Thoracic aorta (tissue), 2 donors: ENCODE measurements around the gene MDFI. TPM values are rescaled to one million over a fixed set of nuclear protein-coding genes. Genes with fewer than 3 reads are reported as not detected.

ENCODE experiments used
- ATAC-seq: fragments of 150-250 bp; one replicate; pipeline ENCODE4 v1.8.0; 2017; ENCODE audit warnings: low read depth; ENCODE audit not compliant: insufficient number of reproducible peaks, low FRiP score
- DNase-seq: peaks from one replicate; pipeline ENCODE4 v3.0.0-alpha.2; 2020; ENCODE audit warnings: low spot score
- H3K27ac ChIP-seq, 2 donors: fragments of 200-600 bp; sonication (generic); 1 replicate in 1 of 2; 2 replicates in 1 of 2; pipeline ENCODE4 v1.5.1; 2016; ENCODE audit warnings: mild to moderate bottlenecking in 2 of 2, moderate library complexity in 2 of 2
- H3K27me3 ChIP-seq: fragments of 200-600 bp; sonication (generic); replicated peaks from 2 replicates; pipeline ENCODE4 v1.6.0; 2016; ENCODE audit warnings: mild to moderate bottlenecking; ENCODE audit not compliant: insufficient read depth
- H3K36me3 ChIP-seq: fragments of 200-600 bp; sonication (generic); one replicate; pipeline ENCODE4 v1.5.1; 2016
- H3K4me1 ChIP-seq, 2 donors: fragments of 200-600 bp; sonication (generic); 1 replicate in 1 of 2; 2 replicates in 1 of 2; pipeline versions ENCODE4 v1.5.1 to v1.6.0; 2016; ENCODE audit warnings: low read depth in 2 of 2, mild to moderate bottlenecking in 1 of 2; ENCODE audit not compliant: control insufficient read depth in 1 of 2
- H3K4me3 ChIP-seq: fragments of 200-600 bp; sonication (generic); 2 replicates; pipeline ENCODE4 v1.5.1; 2016; ENCODE audit warnings: mild to moderate bottlenecking
- H3K9me3 ChIP-seq: fragments of 200-600 bp; sonication (generic); 2 replicates; pipeline ENCODE4 v1.5.1; 2016
- total RNA-seq, 2 donors: library from RNA; depleted of rRNA; stranded (reverse); fragments of >200 nt; gene quantifications; one replicate each; pipeline versions ENCODE4 v1.1.0 to v1.2.3, GENCODE V29; 2016
- TF ChIP-seq, protein P1 (sequence below): fragments of 200-600 bp; sonication (generic); IDR thresholded peaks from one replicate; pipeline ENCODE4 v1.5.1; 2019; ENCODE audit warnings: antibody characterized with exemption

Gene MDFI
- total RNA-seq, 2 donors from 2014 or later = 5.1 to 10.3 TPM

DNA sequence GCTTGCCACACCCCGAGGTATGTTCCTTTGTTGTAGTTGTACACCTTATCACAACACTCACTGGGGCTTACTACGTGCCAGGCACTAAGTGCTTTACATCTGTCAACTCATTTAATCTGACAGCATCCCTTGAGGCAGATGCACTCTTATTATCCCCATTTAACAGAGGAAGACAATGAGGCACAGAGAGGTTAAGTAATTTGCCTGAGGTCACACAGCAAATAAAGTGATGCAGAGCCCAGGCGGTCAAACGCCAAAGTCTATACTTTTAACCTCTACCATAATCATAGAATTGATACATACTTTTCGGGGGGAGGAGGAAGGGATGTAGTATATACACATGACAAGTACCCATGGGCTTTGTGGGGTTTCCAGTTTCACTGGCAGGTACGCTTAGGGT, 37.7 kb downstream of the MDFI start:
- TF ChIP-seq, protein P1, sequence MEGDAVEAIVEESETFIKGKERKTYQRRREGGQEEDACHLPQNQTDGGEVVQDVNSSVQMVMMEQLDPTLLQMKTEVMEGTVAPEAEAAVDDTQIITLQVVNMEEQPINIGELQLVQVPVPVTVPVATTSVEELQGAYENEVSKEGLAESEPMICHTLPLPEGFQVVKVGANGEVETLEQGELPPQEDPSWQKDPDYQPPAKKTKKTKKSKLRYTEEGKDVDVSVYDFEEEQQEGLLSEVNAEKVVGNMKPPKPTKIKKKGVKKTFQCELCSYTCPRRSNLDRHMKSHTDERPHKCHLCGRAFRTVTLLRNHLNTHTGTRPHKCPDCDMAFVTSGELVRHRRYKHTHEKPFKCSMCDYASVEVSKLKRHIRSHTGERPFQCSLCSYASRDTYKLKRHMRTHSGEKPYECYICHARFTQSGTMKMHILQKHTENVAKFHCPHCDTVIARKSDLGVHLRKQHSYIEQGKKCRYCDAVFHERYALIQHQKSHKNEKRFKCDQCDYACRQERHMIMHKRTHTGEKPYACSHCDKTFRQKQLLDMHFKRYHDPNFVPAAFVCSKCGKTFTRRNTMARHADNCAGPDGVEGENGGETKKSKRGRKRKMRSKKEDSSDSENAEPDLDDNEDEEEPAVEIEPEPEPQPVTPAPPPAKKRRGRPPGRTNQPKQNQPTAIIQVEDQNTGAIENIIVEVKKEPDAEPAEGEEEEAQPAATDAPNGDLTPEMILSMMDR = no peak
- no peaks in the 10 kb centered on the region for H3K9me3 ChIP-seq
- ATAC-seq (no peak), DNase-seq (no peak)
- H3K4me3 ChIP-seq = no peak overlapping the region
- H3K27ac ChIP-seq = no peak overlapping the region
- H3K4me1 ChIP-seq = no peaks in the 10 kb centered on the region
- no peaks in the 10 kb centered on the region for H3K27me3 ChIP-seq
- H3K36me3 ChIP-seq = no peaks in the 10 kb centered on the region

DNA sequence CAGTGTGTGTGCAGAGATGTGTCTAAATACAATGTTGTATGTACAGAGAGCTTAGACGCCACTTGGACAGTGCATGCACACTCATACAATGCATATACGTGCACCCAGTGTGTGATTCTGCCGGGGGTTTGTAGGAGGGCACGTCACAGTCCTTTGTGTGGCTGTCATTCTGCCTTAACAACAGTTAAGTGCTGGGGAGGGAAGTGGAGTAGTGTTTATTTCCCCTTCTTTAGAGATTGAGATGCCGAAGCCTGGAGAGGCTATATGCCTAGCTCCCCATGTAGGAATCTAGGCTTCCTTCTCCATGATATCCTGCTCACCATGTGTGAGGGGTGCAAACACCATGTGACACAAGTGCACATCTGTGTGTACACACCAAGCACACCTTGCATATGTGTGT, 38.2 kb downstream of the MDFI start:
- H3K27me3 ChIP-seq = no peaks in the 10 kb centered on the region

DNA sequence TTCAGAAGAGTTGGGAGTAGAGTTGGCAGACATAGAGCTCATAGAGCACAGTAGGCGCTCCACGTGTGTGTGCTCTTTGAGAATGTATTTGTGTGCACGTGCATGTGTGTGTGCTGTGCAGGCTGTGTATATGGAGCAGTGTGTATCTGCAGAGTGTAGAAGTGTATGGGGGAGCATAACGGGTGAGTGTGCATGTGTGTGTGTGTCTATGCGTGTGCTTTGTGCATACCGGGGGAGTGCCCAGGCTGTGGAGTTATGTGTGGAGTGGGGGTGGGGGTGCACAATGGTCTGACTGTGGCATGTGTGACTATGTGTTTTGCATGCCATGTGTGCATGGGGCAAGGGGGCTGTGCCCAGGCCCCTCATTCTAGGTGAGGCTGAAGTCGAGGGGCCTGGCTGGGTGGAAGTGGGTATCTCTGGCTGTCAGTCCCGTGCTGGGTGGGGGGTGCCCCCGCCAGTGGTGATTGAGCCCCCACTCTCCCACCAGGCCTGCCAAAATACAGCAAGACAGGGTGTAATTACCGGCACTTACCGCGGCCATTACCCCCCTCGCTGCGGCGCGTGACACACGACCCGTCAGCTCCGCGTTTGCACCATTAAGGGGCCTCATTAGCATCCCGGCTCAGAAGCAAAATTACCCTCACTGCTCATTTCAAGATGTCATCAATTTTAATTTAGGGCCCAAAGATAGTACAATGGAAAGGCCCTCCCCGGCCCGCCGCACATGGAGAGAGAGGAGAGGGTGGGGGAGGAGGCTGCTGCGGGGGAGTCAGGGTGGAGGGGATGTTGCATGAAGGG, 39.1 kb downstream of the MDFI start:
- ATAC-seq (no peak), DNase-seq (no peak)
- TF ChIP-seq, protein P1 = no peak
- no peaks in the 10 kb centered on the region for H3K27me3 ChIP-seq
- no peaks in the 10 kb centered on the region for H3K9me3 ChIP-seq
- no peaks in the 10 kb centered on the region for H3K4me1 ChIP-seq
- no peak overlapping the region for H3K27ac ChIP-seq
- no peaks in the 10 kb centered on the region for H3K36me3 ChIP-seq
- no peak overlapping the region for H3K4me3 ChIP-seq

More for the DNA sequence above, 38.2 kb downstream of the MDFI start:
- DNase-seq (no peak), ATAC-seq (no peak)
- no peaks in the 10 kb centered on the region for H3K4me1 ChIP-seq
- H3K36me3 ChIP-seq = no peaks in the 10 kb centered on the region
- H3K4me3 ChIP-seq = no peak overlapping the region
- no peak overlapping the region for H3K27ac ChIP-seq
- H3K9me3 ChIP-seq = no peaks in the 10 kb centered on the region
- TF ChIP-seq, protein P1 = no peak

DNA sequence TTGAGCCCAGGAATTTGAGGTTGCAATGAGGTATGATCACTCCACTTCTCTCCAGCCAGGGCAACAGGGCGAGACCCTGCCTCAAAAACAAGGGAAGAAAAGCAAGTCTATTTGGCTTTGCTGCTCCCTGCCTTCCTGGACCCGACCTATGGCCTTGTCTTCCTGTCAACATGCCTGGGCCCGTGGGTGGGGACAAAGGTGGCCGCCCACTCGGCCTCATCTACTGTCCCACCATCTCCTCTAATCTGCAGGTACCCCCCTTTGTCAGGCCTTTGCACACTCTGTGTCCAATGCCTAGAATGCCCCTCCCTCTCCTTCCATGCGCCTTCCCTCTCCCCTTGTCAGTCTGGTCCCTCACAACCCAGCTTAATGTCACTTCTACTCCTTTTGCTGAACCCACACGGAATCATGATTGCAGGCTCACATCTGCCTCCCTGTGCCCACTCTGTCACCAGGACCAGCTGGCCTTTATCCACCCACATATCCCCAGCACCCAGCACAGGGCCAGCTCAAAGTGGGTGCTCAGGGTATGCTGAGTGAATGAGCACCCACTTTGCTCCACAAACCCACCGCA, 40.3 kb downstream of the MDFI start:
- TF ChIP-seq, protein P1 = no peak
- H3K4me3 ChIP-seq = no peak overlapping the region
- no peaks in the 10 kb centered on the region for H3K27me3 ChIP-seq
- no peaks in the 10 kb centered on the region for H3K36me3 ChIP-seq
- H3K9me3 ChIP-seq = no peaks in the 10 kb centered on the region
- ATAC-seq (no peak), DNase-seq (no peak)
- H3K4me1 ChIP-seq = peaks cover 7 to 11% of the 10 kb centered on the region in 2 donors
- H3K27ac ChIP-seq = no peak overlapping the region

DNA sequence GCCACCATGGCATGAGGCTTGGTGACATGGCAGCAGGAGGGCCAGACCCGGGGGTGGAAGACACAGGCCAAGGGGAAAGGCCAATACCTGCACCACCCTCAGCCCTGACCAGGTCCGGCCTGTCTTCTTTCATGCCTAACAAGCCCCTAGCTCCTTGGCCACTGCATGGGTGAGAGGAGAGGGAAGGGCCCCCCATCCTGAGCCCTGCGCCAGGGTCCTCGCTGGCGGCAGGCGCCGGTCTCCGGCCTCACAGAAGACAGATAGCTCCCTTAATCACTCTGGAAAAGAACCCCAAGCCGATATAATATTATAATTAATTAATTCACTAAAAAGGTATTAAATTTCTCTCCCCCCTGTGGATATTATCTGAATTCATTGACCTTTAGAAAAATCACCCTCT, 41.4 kb downstream of the MDFI start:
- TF ChIP-seq, protein P1 = no peak
- no peak for ATAC-seq
- H3K4me3 ChIP-seq = no peak overlapping the region
- no peaks in the 10 kb centered on the region for H3K9me3 ChIP-seq
- no peak overlapping the region for H3K27ac ChIP-seq
- H3K4me1 ChIP-seq = peaks cover 7 to 11% of the 10 kb centered on the region in 2 donors
- H3K36me3 ChIP-seq = peaks cover 6% of the 10 kb centered on the region
- H3K27me3 ChIP-seq = no peaks in the 10 kb centered on the region
- no peak for DNase-seq
